NCI-H2171 treated with DMSO at 0.1 percent for 48 hours (cell line): ENCODE measurements around the gene CDC42EP3.

ENCODE experiments used
- DNase-seq: peaks from one replicate; lab custom pipeline; 2025; lab: John Stamatoyannopoulos, UW

Gene CDC42EP3

GRCh38 chr2:37618326-37618725 lies 53.1 kb downstream of the CDC42EP3 start:
- DNase-seq = no peak

- peak; percentile 14 for DNase-seq
Measured at GRCh38 chr2:37617119-37617892, 54.1 kb downstream of the CDC42EP3 start.

- DNase-seq = no peak
Measured at GRCh38 chr2:37616677-37617005, 54.8 kb downstream of the CDC42EP3 start.

- DNase-seq = no peak
Measured at GRCh38 chr2:37615804-37616676, 55.4 kb downstream of the CDC42EP3 start.

GRCh38 chr2:37614061-37614738 lies 57.2 kb downstream of the CDC42EP3 start:
- no peak for DNase-seq

GRCh38 chr2:37612382-37612781 lies 59.1 kb downstream of the CDC42EP3 start:
- no peak for DNase-seq

GRCh38 chr2:37610638-37611289 lies 60.7 kb downstream of the CDC42EP3 start:
- no peak for DNase-seq

- no peak for DNase-seq
Measured at GRCh38 chr2:37609782-37610181, 61.7 kb downstream of the CDC42EP3 start.

- DNase-seq = no peak
Measured at GRCh38 chr2:37604716-37605115, 66.7 kb downstream of the CDC42EP3 start.

GRCh38 chr2:37602702-37603101 lies 68.7 kb downstream of the CDC42EP3 start:
- no peak for DNase-seq

- DNase-seq = no peak
Measured at GRCh38 chr2:37602040-37602439, 69.4 kb downstream of the CDC42EP3 start.

GRCh38 chr2:37601569-37601968 lies 69.9 kb downstream of the CDC42EP3 start:
- DNase-seq = no peak

GRCh38 chr2:37600735-37601134 lies 70.7 kb downstream of the CDC42EP3 start:
- DNase-seq = no peak

- no peak for DNase-seq
Measured at GRCh38 chr2:37599688-37600525, 71.5 kb downstream of the CDC42EP3 start.

- no peak for DNase-seq
Measured at GRCh38 chr2:37593694-37594093, 77.7 kb downstream of the CDC42EP3 start.

GRCh38 chr2:37593024-37593423 lies 78.4 kb downstream of the CDC42EP3 start:
- no peak for DNase-seq
